Ascending aorta (tissue), 2 donors: ENCODE measurements around the gene KATNAL2. TPM values are rescaled to one million over a fixed set of nuclear protein-coding genes. Genes with fewer than 3 reads are reported as not detected.
A peak's percentile ranks its signal among the peaks of the same experiment; 100 is the strongest.

Experiments
- DNase-seq, 2 donors: peaks; one replicate each; pipeline ENCODE4 v3.0.0-alpha.2; 2019; ENCODE audit warnings: low spot score in 2 of 2
- H3K27ac ChIP-seq, 2 donors: fragments of 200-600 bp; sonication (generic); one replicate each; pipeline ENCODE4 v1.5.1; 2016 to 2017; ENCODE audit warnings: mild to moderate bottlenecking in 1 of 2
- H3K27me3 ChIP-seq: fragments of 200-600 bp; sonication (generic); one replicate; pipeline ENCODE4 v1.5.1; 2017
- H3K36me3 ChIP-seq, 2 donors: fragments of 200-600 bp; sonication (generic); one replicate each; pipeline ENCODE4 v1.5.1; 2016
- H3K4me1 ChIP-seq, 2 donors: fragments of 200-600 bp; sonication (generic); one replicate each; pipeline ENCODE4 v1.5.1; 2016 to 2017; ENCODE audit warnings: mild to moderate bottlenecking in 1 of 2
- H3K4me3 ChIP-seq, 2 donors: fragments of 200-600 bp; sonication (generic); one replicate each; pipeline ENCODE4 v1.5.1; 2016 to 2017; ENCODE audit warnings: mild to moderate bottlenecking in 1 of 2
- H3K9me3 ChIP-seq, 2 donors: fragments of 200-600 bp; sonication (generic); one replicate each; pipeline ENCODE4 v1.5.1; 2016
- CTCF ChIP-seq, 3 experiments: fragments of 200-600 bp in 2 of 3; fragments of 450-650 bp in 1 of 3; sonication (generic) in 2 of 3; IDR thresholded peaks; one replicate each; pipeline ENCODE4 v1.5.1; 2016 to 2019; ENCODE audit warnings: antibody characterized with exemption in 3 of 3, mild to moderate bottlenecking in 1 of 3, moderate library complexity in 1 of 3
- intact Hi-C: fragments of 100-400 bp; cut with DNase I; formaldehyde crosslinking; loops from one replicate; pipeline ENCODE4 v1.15.1; 2023
- total RNA-seq: library from RNA; depleted of rRNA; stranded (reverse); fragments of >200 nt; gene quantifications from one replicate; pipeline ENCODE4 v1.1.0, GENCODE V29; 2016

The KATNAL2 gene
- total RNA-seq, 1 donor from 2014 or later = not detected

- no peaks in the 10 kb centered on the region for H3K9me3 ChIP-seq
- H3K4me3 ChIP-seq = no peak overlapping the region
- no peaks in the 10 kb centered on the region for H3K4me1 ChIP-seq
- no peak for DNase-seq
- no peaks in the 10 kb centered on the region for H3K36me3 ChIP-seq
- intact Hi-C loops = no loop called here
- H3K27ac ChIP-seq = peak overlapping the region in 1 of 2 donors; percentile 3
- H3K27me3 ChIP-seq = no peaks in the 10 kb centered on the region
- no peak for TF ChIP-seq CTCF (IDR thresholded peaks at IDR 0.05)
Measured at GRCh38 chr18:46939998-46940571, 22.7 kb downstream of the KATNAL2 start.

DNA sequence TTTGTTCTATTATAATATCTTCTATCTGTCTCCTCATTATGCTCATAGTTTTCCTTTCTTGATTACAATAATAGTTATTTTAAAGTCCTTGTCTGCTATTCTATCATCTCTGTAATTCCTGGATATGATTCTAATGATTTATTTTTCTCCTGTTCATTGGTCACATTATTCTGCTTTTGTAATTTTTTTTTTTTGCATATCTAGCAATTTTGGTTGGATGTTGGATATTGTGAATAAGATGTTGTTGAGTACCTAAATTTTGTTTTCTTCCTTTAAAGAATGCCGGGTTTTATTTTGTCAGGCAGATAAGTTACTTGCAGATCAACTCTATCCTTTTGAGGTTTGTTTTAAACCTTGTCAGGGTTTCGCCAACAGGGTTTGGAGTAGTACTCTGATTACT is 25.2 kb downstream of the KATNAL2 start:
- Histone ChIP-seq H3K36me3 (no peaks in the 10 kb centered on the region), H3K4me1 (no peaks in the 10 kb centered on the region), H3K27me3 (no peaks in the 10 kb centered on the region), H3K9me3 (no peaks in the 10 kb centered on the region), H3K27ac (no peak overlapping the region), H3K4me3 (no peak overlapping the region)
- DNase-seq = no peak
- no peak for TF ChIP-seq CTCF (IDR thresholded peaks at IDR 0.05)
- intact Hi-C loops = no loop called here

- no peaks in the 10 kb centered on the region for H3K27me3 ChIP-seq
- H3K9me3 ChIP-seq = no peaks in the 10 kb centered on the region
- H3K36me3 ChIP-seq = no peaks in the 10 kb centered on the region
- intact Hi-C loops = loop anchor here (2.0 kb wide), 1 partner anchor 30 kb away; the partner anchor contains the start of genes KATNAL2 and PIAS2
- no peak overlapping the region for H3K27ac ChIP-seq
- no peak for TF ChIP-seq CTCF (IDR thresholded peaks at IDR 0.05)
- no peaks in the 10 kb centered on the region for H3K4me1 ChIP-seq
- DNase-seq = peak; percentile 11 to 84
- peak overlapping the region; percentile 72 to 83 for H3K4me3 ChIP-seq
Measured at GRCh38 chr18:46946656-46947282, 29.4 kb downstream of the KATNAL2 start.

DNA sequence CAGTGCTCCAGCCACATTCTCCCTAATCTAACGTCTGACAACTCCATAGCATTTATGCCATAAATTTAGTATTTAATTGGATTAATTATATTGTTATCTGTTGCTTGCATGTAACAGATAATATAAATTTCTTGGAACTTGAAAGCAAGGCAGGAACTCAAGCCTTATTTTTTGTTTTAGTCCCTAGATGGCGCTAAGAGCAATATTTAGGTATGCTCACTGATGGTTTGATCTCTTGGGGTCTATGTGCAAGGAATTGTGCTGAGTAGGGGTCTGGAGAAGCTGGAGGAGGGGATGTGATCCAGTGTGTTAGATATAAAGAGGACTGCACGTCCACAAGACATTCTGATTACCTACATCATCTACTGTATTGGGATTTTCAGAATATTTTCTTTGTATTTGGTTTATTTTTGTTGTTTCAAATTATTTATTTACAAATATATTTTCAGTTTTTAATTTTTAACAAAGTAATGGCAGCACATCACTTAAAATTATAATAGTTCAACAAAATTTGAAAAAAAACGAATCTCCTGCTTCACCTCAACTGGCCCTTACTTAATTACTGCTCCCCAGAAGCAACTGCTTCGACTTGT is 32.8 kb downstream of the KATNAL2 start:
- H3K27me3 ChIP-seq = no peaks in the 10 kb centered on the region
- peak in 1 of 3 experiments; percentile 21 for TF ChIP-seq CTCF (IDR thresholded peaks at IDR 0.05)
- H3K27ac ChIP-seq = no peak overlapping the region
- no peaks in the 10 kb centered on the region for H3K4me1 ChIP-seq
- intact Hi-C loops = no loop called here
- H3K4me3 ChIP-seq = no peak overlapping the region
- no peaks in the 10 kb centered on the region for H3K9me3 ChIP-seq
- H3K36me3 ChIP-seq = no peaks in the 10 kb centered on the region
- DNase-seq = no peak

DNA sequence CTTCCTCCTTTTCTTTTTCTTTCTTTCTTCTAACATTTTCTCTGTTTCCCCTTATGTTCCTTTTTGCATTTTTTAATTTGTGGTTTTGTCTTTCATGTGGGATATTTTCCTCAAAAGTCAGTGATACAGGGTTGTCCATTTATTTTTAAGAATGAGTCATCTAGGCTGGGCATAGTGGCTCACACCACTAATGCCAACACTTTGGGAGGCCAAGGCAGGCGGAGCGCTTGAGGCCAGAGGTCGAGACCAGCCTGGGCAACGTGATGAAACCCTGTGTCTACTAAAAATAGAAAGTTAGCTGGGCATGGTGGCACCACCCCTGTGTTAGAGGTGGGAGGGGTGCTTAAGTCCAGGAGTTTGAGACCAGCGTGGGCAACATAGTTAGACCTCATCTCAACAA is 35.8 kb downstream of the KATNAL2 start:
- no peaks in the 10 kb centered on the region for H3K36me3 ChIP-seq
- no peaks in the 10 kb centered on the region for H3K4me1 ChIP-seq
- no peak overlapping the region for H3K27ac ChIP-seq
- H3K27me3 ChIP-seq = no peaks in the 10 kb centered on the region
- intact Hi-C loops = no loop called here
- H3K4me3 ChIP-seq = no peak overlapping the region
- DNase-seq = no peak
- no peaks in the 10 kb centered on the region for H3K9me3 ChIP-seq
- no peak for TF ChIP-seq CTCF (IDR thresholded peaks at IDR 0.05)
